ENCODE data around the gene NEUROG1.

The NEUROG1 gene

GRCh38 chr5:135484674-135485086, 51.1 kb downstream of the NEUROG1 start:
- H3K4me3 ChIP-seq (ENCODE audit: low read depth, low read length): no peak overlapping the region
- DNase-seq (ENCODE audit: low read depth): no peak
